ENCODE results near the gene ELK1.
"Not testable (repeated sequence)": the region's sequence is repeated elsewhere in the genome, so short reads cannot be mapped to it uniquely, and the experiment has no call there.

The ELK1 gene

GRCh38 chrX:47607091-47607490 is 43.3 kb downstream of the ELK1 start:
- H3K27ac ChIP-seq (ENCODE audit: low read depth, low read length) = no peak overlapping the region
- H3K9me2 ChIP-seq (replicated peaks; ENCODE audit: insufficient read depth, low read length) = no peaks in the 10 kb centered on the region
- no peaks in the 10 kb centered on the region for H3K27me3 ChIP-seq (ENCODE audit: low read length)
- no peaks in the 10 kb centered on the region for H3K36me3 ChIP-seq (ENCODE audit: low read length)
- TF ChIP-seq, protein P1, sequence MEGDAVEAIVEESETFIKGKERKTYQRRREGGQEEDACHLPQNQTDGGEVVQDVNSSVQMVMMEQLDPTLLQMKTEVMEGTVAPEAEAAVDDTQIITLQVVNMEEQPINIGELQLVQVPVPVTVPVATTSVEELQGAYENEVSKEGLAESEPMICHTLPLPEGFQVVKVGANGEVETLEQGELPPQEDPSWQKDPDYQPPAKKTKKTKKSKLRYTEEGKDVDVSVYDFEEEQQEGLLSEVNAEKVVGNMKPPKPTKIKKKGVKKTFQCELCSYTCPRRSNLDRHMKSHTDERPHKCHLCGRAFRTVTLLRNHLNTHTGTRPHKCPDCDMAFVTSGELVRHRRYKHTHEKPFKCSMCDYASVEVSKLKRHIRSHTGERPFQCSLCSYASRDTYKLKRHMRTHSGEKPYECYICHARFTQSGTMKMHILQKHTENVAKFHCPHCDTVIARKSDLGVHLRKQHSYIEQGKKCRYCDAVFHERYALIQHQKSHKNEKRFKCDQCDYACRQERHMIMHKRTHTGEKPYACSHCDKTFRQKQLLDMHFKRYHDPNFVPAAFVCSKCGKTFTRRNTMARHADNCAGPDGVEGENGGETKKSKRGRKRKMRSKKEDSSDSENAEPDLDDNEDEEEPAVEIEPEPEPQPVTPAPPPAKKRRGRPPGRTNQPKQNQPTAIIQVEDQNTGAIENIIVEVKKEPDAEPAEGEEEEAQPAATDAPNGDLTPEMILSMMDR (IDR thresholded peaks at IDR 0.05; ENCODE audit: insufficient read depth, low read length, poor library complexity, severe bottlenecking) = no peak
- TF ChIP-seq EZH2phosphoT487 (conservative IDR thresholded peaks at IDR 0.05; ENCODE audit: low read length) = no peak
- no peaks in the 10 kb centered on the region for H3F3A ChIP-seq (ENCODE audit: insufficient read depth)
- H3K79me2 ChIP-seq (ENCODE audit: insufficient read depth, low read length) = no peaks in the 10 kb centered on the region
- no peak overlapping the region for H3K4me3 ChIP-seq (ENCODE audit: insufficient read depth, low read length, poor library complexity, severe bottlenecking)
- no peak overlapping the region for H2AFZ ChIP-seq (ENCODE audit: low read depth, low read length, severe bottlenecking)
- no peaks in the 10 kb centered on the region for H4K20me1 ChIP-seq (ENCODE audit: low read depth, low read length)
- H3K9ac ChIP-seq (ENCODE audit: low read length) = no peak overlapping the region
- no peak overlapping the region for H3K4me2 ChIP-seq (ENCODE audit: low read depth, low read length, poor library complexity, severe bottlenecking)
- H3K9me3 ChIP-seq (ENCODE audit: insufficient read depth, low read length) = no peaks in the 10 kb centered on the region

- H3K27ac ChIP-seq (ENCODE audit: low read depth, low read length) = no peak overlapping the region
- H3K36me3 ChIP-seq (ENCODE audit: low read length) = no peaks in the 10 kb centered on the region
- H4K20me1 ChIP-seq (ENCODE audit: low read depth, low read length) = no peaks in the 10 kb centered on the region
- H2AFZ ChIP-seq (ENCODE audit: low read depth, low read length, severe bottlenecking) = no peak overlapping the region
- no peaks in the 10 kb centered on the region for H3K79me2 ChIP-seq (ENCODE audit: insufficient read depth, low read length)
- no peak overlapping the region for H3K4me3 ChIP-seq (ENCODE audit: insufficient read depth, low read length, poor library complexity, severe bottlenecking)
- H3K9ac ChIP-seq (ENCODE audit: low read length) = no peak overlapping the region
- H3K4me2 ChIP-seq (ENCODE audit: low read depth, low read length, poor library complexity, severe bottlenecking) = no peak overlapping the region
- no peaks in the 10 kb centered on the region for H3F3A ChIP-seq (ENCODE audit: insufficient read depth)
- TF ChIP-seq, protein P1 (IDR thresholded peaks at IDR 0.05; ENCODE audit: insufficient read depth, low read length, poor library complexity, severe bottlenecking) = no peak
- no peak for TF ChIP-seq EZH2phosphoT487 (conservative IDR thresholded peaks at IDR 0.05; ENCODE audit: low read length)
- no peaks in the 10 kb centered on the region for H3K9me2 ChIP-seq (replicated peaks; ENCODE audit: insufficient read depth, low read length)
- no peaks in the 10 kb centered on the region for H3K27me3 ChIP-seq (ENCODE audit: low read length)
- no peaks in the 10 kb centered on the region for H3K9me3 ChIP-seq (ENCODE audit: insufficient read depth, low read length)
Measured at GRCh38 chrX:47605024-47605423, 45.3 kb downstream of the ELK1 start.

DNA sequence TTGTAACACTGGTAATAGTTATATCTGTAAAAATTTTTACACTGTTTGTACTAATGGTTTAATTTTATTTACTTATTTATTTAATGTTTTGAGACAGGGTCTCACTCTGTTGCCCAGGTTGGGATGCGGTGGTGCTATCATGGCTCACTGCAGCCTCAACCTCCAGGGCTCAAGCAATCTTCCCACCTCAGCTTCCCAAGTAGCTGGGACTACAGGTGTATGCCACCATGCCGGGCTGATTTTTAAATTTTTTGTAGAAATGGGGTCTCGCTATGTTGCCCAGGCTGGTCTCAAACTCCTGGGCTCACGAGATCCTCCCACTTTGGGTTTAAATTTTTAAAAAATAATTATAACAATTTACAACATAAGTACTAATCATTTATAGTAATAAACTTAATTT is 47.2 kb downstream of the ELK1 start:
- H3K4me2 ChIP-seq (ENCODE audit: low read depth, low read length, poor library complexity, severe bottlenecking); H3K4me3 ChIP-seq (ENCODE audit: insufficient read depth, low read length, poor library complexity, severe bottlenecking); H3K79me2 ChIP-seq (ENCODE audit: insufficient read depth, low read length); H3K27me3 ChIP-seq (ENCODE audit: low read length); H3K9ac ChIP-seq (ENCODE audit: low read length); H3K9me3 ChIP-seq (ENCODE audit: insufficient read depth, low read length); H4K20me1 ChIP-seq (ENCODE audit: low read depth, low read length); H2AFZ ChIP-seq (ENCODE audit: low read depth, low read length, severe bottlenecking); H3F3A ChIP-seq (ENCODE audit: insufficient read depth); H3K27ac ChIP-seq (ENCODE audit: low read depth, low read length); H3K36me3 ChIP-seq (ENCODE audit: low read length); H3K9me2 ChIP-seq (replicated peaks; ENCODE audit: insufficient read depth, low read length): not testable (repeated sequence)

DNA sequence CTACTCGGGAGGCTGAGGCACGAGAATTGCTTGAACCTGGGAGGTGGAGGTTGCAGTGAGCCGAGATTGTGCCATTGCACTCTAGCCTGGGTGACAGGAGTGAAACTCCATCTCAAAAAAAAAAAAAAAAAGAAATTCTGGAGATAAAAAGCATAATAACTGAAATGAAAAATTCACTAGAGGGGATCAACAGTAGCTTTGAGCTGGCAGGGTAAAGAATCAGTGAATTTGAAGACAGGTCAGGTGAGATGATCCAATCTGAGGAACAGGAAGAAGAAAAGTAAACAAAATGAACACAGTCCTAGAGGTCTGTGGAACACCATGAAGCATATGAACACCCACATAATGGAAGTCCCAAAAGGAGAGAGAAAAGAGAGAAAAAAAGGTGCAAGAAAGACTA is 53.1 kb downstream of the ELK1 start:
- no peak overlapping the region for H3K9ac ChIP-seq (ENCODE audit: low read length)
- H3K27ac ChIP-seq (ENCODE audit: low read depth, low read length) = no peak overlapping the region
- H3K9me3 ChIP-seq (ENCODE audit: insufficient read depth, low read length) = no peaks in the 10 kb centered on the region
- no peaks in the 10 kb centered on the region for H4K20me1 ChIP-seq (ENCODE audit: low read depth, low read length)
- H3K4me2 ChIP-seq (ENCODE audit: low read depth, low read length, poor library complexity, severe bottlenecking) = no peak overlapping the region
- no peaks in the 10 kb centered on the region for H3K36me3 ChIP-seq (ENCODE audit: low read length)
- H3K4me3 ChIP-seq (ENCODE audit: insufficient read depth, low read length, poor library complexity, severe bottlenecking) = no peak overlapping the region
- no peak overlapping the region for H2AFZ ChIP-seq (ENCODE audit: low read depth, low read length, severe bottlenecking)
- no peaks in the 10 kb centered on the region for H3K79me2 ChIP-seq (ENCODE audit: insufficient read depth, low read length)
- H3K27me3 ChIP-seq (ENCODE audit: low read length) = no peaks in the 10 kb centered on the region
- H3F3A ChIP-seq (ENCODE audit: insufficient read depth) = no peaks in the 10 kb centered on the region
- H3K9me2 ChIP-seq (replicated peaks; ENCODE audit: insufficient read depth, low read length) = no peaks in the 10 kb centered on the region
- TF ChIP-seq, protein P1 (IDR thresholded peaks at IDR 0.05; ENCODE audit: insufficient read depth, low read length, poor library complexity, severe bottlenecking) = no peak
- TF ChIP-seq EZH2phosphoT487 (conservative IDR thresholded peaks at IDR 0.05; ENCODE audit: low read length) = no peak
